ENCODE data around the gene ZDHHC12.

The ZDHHC12 gene

DNA sequence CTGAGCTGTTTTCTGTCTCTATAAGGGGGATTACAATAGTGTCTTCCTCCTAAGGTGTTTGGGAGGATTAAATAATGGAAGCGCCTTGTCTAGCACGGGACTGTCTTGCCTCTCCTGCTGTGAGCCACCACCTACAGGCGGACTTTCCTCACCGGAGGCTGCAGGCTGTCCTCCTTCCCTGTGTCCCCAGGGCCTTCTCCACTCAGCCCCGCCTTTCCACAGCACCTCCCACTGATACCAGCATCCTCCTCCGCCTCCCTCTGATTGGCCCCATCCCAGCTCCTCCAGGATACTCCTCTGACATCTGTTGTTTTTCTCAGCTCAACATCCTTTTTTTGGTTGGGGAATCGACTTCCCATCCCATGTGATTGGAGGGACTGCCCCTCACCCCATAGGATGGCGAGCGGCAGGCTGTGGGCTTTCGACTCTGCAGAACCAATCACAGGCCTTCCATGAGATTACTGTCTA, 851 bp upstream of the ZDHHC12 start (continued):
- TF ChIP-seq GLIS1 (tag by site-specific recombination; IDR thresholded peaks at IDR 0.05): peak; percentile 66
- TF ChIP-seq FEZF1 (tag by site-specific recombination; IDR thresholded peaks at IDR 0.05): no peak
- TF ChIP-seq, protein P1, sequence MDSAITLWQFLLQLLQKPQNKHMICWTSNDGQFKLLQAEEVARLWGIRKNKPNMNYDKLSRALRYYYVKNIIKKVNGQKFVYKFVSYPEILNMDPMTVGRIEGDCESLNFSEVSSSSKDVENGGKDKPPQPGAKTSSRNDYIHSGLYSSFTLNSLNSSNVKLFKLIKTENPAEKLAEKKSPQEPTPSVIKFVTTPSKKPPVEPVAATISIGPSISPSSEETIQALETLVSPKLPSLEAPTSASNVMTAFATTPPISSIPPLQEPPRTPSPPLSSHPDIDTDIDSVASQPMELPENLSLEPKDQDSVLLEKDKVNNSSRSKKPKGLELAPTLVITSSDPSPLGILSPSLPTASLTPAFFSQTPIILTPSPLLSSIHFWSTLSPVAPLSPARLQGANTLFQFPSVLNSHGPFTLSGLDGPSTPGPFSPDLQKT (IDR thresholded peaks at IDR 0.05; ENCODE audit: borderline replicate concordance, low read depth, low read length): no peak
- TF ChIP-seq ZNF121 (tag by site-specific recombination; IDR thresholded peaks at IDR 0.05): 0 out of 2 replicates have a peak, but pooled peaks have one; percentile 4
- TF ChIP-seq GFI1B (tag by site-specific recombination; IDR thresholded peaks at IDR 0.05): no peak
- TF ChIP-seq ZFP69B (tag by site-specific recombination; IDR thresholded peaks at IDR 0.05): no peak
- TF ChIP-seq, protein P2, sequence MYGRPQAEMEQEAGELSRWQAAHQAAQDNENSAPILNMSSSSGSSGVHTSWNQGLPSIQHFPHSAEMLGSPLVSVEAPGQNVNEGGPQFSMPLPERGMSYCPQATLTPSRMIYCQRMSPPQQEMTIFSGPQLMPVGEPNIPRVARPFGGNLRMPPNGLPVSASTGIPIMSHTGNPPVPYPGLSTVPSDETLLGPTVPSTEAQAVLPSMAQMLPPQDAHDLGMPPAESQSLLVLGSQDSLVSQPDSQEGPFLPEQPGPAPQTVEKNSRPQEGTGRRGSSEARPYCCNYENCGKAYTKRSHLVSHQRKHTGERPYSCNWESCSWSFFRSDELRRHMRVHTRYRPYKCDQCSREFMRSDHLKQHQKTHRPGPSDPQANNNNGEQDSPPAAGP (tag by site-specific recombination; IDR thresholded peaks at IDR 0.05): no peak
- TF ChIP-seq, protein P3, sequence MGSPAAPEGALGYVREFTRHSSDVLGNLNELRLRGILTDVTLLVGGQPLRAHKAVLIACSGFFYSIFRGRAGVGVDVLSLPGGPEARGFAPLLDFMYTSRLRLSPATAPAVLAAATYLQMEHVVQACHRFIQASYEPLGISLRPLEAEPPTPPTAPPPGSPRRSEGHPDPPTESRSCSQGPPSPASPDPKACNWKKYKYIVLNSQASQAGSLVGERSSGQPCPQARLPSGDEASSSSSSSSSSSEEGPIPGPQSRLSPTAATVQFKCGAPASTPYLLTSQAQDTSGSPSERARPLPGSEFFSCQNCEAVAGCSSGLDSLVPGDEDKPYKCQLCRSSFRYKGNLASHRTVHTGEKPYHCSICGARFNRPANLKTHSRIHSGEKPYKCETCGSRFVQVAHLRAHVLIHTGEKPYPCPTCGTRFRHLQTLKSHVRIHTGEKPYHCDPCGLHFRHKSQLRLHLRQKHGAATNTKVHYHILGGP (tag by site-specific recombination; IDR thresholded peaks at IDR 0.05): no peak
- no peak for TF ChIP-seq ZBTB1 (tag by site-specific recombination; IDR thresholded peaks at IDR 0.05)
- peak; percentile 96 for TF ChIP-seq SP2 (tag by site-specific recombination; IDR thresholded peaks at IDR 0.05)
- no peak for TF ChIP-seq ZFP37 (tag by site-specific recombination; IDR thresholded peaks at IDR 0.05)
- peak; percentile 95 for TF ChIP-seq ZBTB17 (tag by site-specific recombination; IDR thresholded peaks at IDR 0.05)
- TF ChIP-seq, protein P4, sequence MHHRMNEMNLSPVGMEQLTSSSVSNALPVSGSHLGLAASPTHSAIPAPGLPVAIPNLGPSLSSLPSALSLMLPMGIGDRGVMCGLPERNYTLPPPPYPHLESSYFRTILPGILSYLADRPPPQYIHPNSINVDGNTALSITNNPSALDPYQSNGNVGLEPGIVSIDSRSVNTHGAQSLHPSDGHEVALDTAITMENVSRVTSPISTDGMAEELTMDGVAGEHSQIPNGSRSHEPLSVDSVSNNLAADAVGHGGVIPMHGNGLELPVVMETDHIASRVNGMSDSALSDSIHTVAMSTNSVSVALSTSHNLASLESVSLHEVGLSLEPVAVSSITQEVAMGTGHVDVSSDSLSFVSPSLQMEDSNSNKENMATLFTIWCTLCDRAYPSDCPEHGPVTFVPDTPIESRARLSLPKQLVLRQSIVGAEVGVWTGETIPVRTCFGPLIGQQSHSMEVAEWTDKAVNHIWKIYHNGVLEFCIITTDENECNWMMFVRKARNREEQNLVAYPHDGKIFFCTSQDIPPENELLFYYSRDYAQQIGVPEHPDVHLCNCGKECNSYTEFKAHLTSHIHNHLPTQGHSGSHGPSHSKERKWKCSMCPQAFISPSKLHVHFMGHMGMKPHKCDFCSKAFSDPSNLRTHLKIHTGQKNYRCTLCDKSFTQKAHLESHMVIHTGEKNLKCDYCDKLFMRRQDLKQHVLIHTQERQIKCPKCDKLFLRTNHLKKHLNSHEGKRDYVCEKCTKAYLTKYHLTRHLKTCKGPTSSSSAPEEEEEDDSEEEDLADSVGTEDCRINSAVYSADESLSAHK (tag by site-specific recombination; IDR thresholded peaks at IDR 0.05): no peak
- TF ChIP-seq ZNF2 (tag by site-specific recombination; IDR thresholded peaks at IDR 0.05): no peak
- peak; percentile 55 for TF ChIP-seq SP3 (tag by site-specific recombination; IDR thresholded peaks at IDR 0.05)
- TF ChIP-seq ZFHX2 (tag by site-specific recombination; conservative IDR thresholded peaks at IDR 0.05): peak; percentile 91
- TF ChIP-seq, protein P5, sequence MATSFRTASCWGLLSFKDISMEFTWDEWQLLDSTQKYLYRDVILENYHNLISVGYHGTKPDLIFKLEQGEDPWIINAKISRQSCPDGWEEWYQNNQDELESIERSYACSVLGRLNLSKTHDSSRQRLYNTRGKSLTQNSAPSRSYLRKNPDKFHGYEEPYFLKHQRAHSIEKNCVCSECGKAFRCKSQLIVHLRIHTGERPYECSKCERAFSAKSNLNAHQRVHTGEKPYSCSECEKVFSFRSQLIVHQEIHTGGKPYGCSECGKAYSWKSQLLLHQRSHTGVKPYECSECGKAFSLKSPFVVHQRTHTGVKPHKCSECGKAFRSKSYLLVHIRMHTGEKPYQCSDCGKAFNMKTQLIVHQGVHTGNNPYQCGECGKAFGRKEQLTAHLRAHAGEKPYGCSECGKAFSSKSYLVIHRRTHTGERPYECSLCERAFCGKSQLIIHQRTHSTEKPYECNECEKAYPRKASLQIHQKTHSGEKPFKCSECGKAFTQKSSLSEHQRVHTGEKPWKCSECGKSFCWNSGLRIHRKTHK (tag by site-specific recombination; IDR thresholded peaks at IDR 0.05): no peak
- TF ChIP-seq ZNF707 (tag by site-specific recombination; IDR thresholded peaks at IDR 0.05): no peak
- TF ChIP-seq ZNF24 (tag by site-specific recombination; IDR thresholded peaks at IDR 0.05): no peak
- TF ChIP-seq, protein P6, sequence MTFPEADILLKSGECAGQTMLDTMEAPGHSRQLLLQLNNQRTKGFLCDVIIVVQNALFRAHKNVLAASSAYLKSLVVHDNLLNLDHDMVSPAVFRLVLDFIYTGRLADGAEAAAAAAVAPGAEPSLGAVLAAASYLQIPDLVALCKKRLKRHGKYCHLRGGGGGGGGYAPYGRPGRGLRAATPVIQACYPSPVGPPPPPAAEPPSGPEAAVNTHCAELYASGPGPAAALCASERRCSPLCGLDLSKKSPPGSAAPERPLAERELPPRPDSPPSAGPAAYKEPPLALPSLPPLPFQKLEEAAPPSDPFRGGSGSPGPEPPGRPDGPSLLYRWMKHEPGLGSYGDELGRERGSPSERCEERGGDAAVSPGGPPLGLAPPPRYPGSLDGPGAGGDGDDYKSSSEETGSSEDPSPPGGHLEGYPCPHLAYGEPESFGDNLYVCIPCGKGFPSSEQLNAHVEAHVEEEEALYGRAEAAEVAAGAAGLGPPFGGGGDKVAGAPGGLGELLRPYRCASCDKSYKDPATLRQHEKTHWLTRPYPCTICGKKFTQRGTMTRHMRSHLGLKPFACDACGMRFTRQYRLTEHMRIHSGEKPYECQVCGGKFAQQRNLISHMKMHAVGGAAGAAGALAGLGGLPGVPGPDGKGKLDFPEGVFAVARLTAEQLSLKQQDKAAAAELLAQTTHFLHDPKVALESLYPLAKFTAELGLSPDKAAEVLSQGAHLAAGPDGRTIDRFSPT (tag by site-specific recombination; IDR thresholded peaks at IDR 0.05): no peak
- no peak for TF ChIP-seq ZNF366 (tag by site-specific recombination; conservative IDR thresholded peaks at IDR 0.05)
- TF ChIP-seq EGR2 (tag by site-specific recombination; IDR thresholded peaks at IDR 0.05; ENCODE audit: low read depth): peak; percentile 94
- no peak for TF ChIP-seq GLI4 (tag by site-specific recombination; IDR thresholded peaks at IDR 0.05)
- TF ChIP-seq, protein P7, sequence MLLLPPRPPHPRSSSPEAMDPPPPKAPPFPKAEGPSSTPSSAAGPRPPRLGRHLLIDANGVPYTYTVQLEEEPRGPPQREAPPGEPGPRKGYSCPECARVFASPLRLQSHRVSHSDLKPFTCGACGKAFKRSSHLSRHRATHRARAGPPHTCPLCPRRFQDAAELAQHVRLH (tag by site-specific recombination; IDR thresholded peaks at IDR 0.05): no peak
- no peak for TF ChIP-seq HOXA7 (CRISPR knock-in tag; IDR thresholded peaks at IDR 0.05; ENCODE audit: borderline replicate concordance)
- TF ChIP-seq ZNF529 (tag by site-specific recombination; IDR thresholded peaks at IDR 0.05; ENCODE audit: insufficient replicate concordance): no peak
- no peak for TF ChIP-seq ZNF214 (tag by site-specific recombination; IDR thresholded peaks at IDR 0.05; ENCODE audit: borderline replicate concordance)
- TF ChIP-seq, protein P8, sequence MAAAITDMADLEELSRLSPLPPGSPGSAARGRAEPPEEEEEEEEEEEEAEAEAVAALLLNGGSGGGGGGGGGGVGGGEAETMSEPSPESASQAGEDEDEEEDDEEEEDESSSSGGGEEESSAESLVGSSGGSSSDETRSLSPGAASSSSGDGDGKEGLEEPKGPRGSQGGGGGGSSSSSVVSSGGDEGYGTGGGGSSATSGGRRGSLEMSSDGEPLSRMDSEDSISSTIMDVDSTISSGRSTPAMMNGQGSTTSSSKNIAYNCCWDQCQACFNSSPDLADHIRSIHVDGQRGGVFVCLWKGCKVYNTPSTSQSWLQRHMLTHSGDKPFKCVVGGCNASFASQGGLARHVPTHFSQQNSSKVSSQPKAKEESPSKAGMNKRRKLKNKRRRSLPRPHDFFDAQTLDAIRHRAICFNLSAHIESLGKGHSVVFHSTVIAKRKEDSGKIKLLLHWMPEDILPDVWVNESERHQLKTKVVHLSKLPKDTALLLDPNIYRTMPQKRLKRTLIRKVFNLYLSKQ (tag by site-specific recombination; IDR thresholded peaks at IDR 0.05; ENCODE audit: borderline replicate concordance): no peak
- peak; percentile 76; the same call in 1 of the 2 replicates for TF ChIP-seq KLF1 (tag by site-specific recombination; IDR thresholded peaks at IDR 0.05)
- TF ChIP-seq ZNF10 (tag by site-specific recombination; IDR thresholded peaks at IDR 0.05): no peak

Data from HEK293 (cell line).